Left kidney (tissue), 2 donors: ENCODE measurements around the gene PRRC1. TPM values are rescaled to one million over a fixed set of nuclear protein-coding genes. Genes with fewer than 3 reads are reported as not detected.

ENCODE experiments used
- DNase-seq: peaks from one replicate; pipeline ENCODE4 v3.0.0-alpha.2; 2013
- polyA plus RNA-seq: library from polyadenylated mRNA; unstranded; fragments of 120-200 nt; gene quantifications from one replicate; pipeline ENCODE4 v1.2.1, GENCODE V29; 2013; ENCODE audit not compliant: insufficient read length

PRRC1 gene
- polyA plus RNA-seq, 1 donor: 95.7 TPM

DNA sequence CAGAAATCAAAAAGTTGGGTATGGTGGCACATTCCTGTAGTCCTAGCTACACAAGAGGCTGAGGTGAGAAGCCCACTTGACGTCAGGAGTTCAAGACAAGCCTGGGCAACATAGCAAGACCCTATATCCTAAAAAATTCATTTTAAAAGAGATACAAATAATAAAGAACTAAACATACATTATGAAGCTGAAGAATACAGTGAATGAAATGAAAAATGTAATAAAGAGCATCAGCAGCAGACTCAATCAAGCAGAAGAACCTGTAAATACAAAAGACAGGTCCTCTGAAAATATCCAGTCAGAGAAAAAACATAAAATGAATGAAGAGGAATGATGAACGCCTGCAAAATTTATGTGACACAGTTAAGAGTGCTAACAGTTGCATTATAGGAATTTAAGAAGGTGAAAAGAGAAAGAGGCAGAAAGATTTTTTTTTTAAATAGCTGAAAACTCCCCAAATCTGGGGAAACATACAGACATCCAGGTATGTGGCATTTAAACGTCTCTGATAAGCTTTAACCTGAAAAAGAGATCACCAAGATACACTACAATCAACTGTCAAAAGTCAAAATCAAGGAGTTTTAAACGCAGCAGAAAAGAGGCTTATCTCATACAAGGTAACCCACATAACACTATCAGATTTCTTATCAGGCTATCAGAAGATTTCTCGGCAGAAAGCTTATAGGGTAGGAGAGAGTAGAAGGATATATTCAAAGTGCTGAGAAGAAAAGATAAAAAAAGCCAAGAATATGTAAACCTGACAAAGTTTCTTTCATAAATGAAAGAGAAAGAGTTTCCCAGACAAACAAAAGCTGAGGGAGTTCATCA, 57.6 kb downstream of the PRRC1 start:
- no peak for DNase-seq

DNA sequence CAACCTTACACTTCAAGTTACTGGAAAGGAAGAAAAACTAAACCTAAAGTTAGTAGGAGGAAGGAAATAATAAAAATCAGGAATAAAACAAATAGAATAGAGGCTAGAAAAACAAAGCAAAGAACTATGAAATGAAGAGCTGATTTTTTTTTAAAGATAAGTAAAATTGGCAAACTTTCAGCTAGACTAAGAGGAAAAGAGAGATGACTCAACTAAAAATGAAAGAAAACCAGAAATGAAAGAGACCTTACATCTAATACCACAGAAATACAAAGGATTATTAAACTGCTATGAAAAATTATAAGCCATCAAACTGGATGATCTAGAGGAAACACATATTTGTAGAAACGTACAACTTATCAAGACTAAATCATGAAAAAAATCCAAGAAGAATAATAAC, 60.0 kb downstream of the PRRC1 start:
- no peak for DNase-seq

DNA sequence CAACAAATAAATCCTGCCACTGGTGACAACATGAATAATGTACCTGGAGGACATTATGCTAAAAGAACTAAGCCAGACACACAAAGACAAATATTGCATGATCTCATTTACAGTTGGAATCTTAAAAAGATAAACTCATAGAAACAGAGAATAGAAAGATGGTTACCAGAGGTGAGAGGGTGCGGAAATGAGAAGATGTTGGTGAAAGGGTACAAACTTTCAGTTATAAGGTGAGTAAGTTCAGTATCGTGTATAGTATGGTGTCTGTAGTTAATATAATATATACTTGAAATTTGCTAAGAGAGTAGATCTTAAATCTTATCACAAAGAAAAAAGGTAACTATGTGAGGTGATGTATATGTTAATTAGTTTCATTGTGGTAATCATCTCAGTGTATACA, 63.3 kb downstream of the PRRC1 start:
- DNase-seq: no peak

DNA sequence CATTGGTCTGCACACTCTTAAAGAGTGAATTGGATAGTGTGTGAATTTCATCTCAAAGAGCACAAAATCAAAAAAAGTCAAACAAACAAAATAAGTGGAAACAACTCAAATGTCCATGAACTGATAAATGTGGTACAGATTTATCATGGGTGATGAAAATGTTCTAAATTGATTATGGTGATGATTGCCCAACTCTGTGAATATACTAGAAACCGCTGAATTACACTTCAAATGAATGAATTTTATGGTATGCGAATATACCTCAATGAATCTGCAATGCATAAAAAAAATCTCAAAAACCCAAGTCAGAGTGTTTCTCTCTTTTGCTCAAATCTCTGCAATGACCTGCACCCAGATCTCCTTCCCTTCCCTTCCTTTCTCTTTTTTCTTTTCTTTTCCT, 64.0 kb downstream of the PRRC1 start:
- DNase-seq: no peak

GRCh38 chr5:127582773-127583370, 65.4 kb downstream of the PRRC1 start:
- DNase-seq: no peak

- DNase-seq: no peak
These were observed 66.4 kb downstream of the PRRC1 start for GRCh38 chr5:127583866-127584265.

- DNase-seq: no peak
These were observed 68.2 kb downstream of the PRRC1 start for GRCh38 chr5:127585661-127586060.

DNA sequence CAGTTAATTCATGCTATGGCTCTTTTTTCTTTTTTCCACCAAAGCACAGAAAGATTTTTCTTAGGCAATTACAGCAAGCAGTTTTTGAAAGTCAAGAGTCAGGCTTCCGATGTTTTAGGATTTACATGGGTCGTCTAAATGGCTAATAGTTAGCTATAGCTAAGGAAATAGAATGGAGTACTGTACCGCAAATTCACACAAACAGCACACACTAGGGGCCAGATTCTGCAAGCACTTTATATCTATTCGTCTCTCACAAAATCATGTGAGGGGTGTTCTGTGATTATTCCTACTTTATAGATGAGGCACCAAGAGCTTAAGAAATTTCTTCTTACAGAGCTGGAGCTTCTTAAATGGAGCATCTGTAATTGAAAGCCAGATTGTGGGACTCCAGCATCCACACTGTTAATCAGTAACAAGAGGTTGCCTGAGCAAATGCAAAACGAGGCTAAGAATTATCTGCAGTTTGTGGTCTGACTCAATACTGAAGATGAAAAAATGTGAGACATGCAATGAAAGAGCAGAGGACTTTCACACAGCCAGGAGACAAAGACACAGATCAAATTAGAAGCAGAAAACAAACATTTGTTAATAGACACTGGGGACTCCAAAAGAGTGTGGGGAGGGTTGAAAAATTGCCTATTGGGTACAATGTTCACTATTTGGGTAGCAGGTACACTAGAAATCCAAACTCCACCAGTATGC, 68.8 kb downstream of the PRRC1 start:
- DNase-seq: no peak

DNA sequence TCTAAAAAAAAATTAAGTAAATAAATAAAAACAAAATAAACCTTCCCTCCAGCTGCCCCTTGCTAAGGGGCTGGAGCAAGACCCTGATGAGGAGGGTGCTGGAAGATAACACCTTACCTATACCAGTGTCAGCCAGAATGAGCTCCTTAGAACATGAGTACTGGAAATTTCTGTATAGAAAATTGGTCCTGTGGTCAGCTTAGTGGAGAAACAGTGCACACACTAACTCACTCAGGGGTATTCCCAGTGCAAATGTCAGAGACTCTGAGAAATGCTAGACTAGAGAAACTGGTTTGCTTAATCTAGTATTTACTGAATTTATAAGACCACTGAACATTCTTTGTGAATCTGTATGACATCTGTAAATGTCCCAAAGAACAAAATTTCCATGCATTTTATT, 69.4 kb downstream of the PRRC1 start:
- no peak for DNase-seq

DNA sequence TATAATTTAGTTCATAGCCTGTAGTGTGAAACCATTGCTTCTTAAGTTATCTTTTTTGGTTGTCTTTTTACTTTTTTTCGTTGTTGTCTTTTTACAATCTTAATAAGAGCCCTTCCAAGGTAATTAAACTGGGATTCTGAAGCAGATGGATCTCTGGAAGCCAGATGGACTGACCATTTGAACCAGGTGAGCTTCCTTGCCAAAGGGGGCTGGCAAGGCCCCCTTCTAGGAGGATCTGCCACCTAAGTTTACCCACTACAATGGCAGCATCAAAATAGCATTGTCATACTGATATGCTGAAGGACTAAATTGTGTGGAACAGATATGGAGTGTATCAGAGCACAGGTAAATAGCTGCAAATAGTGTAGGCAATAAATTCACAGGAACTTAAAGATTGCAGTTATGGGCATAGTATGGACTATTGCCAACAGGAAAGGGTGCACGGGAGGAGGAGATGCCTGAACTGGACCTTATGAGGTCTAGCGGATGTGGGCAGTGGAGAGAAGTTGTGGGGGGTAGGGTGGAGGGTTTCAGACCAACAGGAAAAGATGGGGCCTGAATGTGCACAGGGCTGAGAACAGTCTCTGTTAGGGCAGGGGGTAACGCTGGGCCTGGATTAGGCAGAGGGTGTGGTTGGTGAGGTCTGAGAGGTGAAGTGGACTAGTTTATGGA, 69.9 kb downstream of the PRRC1 start:
- no peak for DNase-seq

- DNase-seq: no peak
These were observed 70.9 kb downstream of the PRRC1 start for GRCh38 chr5:127588368-127588767.

DNA sequence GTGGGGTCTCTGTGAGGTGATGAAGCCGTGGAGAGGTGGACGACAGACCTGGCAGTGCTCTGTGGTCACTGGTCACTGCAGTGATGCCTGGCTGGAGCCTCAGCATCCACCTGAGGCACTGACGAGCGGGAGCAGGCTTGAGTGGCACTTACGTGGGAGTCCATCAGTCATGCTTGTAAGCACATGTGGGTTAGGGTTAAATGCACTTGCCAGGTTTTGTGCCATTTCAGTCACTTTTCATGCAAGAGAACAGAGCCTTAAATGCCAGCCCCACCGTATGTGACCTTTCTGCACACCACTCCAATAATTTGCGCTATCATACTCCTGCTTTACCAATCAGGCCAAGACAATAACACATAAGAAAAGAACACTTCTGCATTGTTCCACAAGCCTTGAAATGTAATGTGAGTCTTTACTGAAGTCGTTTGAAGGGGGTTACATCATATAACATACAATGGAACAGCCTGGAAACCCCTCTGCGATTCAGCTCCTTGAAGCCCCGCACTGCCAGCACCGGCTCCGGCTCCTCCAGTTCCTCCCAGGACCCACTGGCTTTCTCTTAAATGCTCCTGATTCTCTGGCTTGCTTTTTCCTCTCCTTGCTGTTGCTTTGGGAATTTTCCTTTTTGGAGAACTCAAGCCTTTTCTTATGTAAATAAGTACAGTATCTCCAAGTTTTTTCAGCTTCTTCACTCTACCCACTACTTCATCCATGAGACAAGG, 72.0 kb downstream of the PRRC1 start:
- no peak for DNase-seq

GRCh38 chr5:127590156-127590722, 72.8 kb downstream of the PRRC1 start:
- DNase-seq: no peak

GRCh38 chr5:127595484-127596368, 78.3 kb downstream of the PRRC1 start:
- no peak for DNase-seq

DNA sequence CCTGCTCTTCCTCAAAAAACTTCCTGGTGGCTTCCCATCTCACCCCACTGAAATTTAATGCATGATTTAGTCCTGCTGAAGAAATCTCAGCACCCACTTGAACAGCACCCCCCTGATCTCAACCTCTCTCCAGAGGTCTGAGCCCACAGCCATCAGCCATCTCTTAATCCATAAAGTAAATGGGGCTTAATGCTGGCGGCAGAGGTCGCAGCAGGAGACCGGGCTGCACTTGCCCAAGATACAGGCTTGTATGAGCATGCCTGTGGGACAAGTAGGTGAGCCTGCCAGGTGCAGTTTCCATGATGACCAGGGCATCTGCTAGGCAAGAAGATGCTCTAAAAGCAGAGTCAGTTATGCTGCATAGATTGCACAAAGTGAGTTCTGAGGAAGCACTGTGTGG, 79.1 kb downstream of the PRRC1 start:
- no peak for DNase-seq

DNA sequence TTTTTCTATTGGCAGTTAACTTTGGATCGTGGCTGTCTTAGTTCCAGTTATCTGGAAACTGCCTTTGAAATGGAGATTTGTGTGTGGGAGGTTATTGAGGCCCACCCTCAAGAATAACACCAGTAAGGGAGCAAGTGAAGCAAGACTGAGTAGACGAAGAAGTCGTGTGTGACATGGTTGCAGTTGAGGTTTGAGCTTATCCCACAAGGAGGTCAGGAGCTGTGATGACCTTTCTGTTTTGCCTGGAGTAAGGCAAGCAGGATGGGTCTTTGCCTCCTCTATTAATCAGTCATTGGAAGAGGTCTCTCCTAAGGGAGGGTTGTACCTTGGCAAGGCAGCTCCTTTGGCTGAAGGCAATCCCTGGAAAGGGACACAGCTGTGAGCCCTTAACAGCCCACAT, 81.9 kb downstream of the PRRC1 start:
- no peak for DNase-seq

DNA sequence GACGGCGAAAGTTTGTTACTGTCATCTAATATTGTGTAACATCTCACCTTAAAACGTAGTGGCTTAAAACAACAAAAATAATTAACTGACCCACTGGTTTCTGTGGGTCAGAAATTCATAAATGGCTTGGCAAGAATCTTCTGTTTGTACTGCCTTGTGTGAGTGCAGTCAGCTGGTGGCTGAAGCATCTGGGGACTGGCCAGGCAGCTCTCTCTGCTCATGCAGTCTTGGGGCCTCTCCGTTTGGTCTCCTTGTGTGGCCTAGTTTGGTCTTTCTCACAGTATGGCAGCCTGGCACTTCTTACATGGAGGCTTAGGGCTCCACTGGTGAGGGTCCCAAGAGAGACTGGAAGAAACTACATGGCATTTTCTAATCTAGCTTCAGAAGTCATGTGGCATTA, 82.4 kb downstream of the PRRC1 start:
- no peak for DNase-seq

DNA sequence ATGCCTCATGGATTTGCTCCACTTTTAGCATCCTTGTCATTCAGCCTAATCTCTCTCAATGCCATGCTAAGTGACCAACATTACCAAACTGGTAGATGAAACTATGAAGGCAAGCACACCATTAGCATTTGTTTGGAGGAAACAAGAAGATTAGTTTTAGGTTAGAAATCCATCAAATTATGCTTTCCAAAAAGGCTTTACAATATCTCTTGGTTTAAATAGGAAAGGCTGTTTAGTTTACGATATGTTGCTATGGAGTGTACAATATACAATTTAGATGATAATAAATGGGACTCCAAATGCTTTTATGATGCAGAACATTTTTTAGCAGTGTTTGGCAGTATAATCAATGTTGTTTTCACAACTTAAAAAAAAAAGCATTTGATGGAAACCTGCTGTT, 83.7 kb downstream of the PRRC1 start:
- no peak for DNase-seq

- no peak for DNase-seq
These were observed 84.2 kb downstream of the PRRC1 start for GRCh38 chr5:127601601-127602000.

GRCh38 chr5:127602481-127602880, 85.0 kb downstream of the PRRC1 start:
- DNase-seq: no peak
